Left hindlimb (tissue), 1 donor: ENCODE results near the gene RXFP2.

ENCODE experiments used
- DNase-seq: peaks from one replicate; pipeline ENCODE4 v3.0.0-alpha.2; 2018

The RXFP2 gene

GRCh38 chr13:31827707-31828106 lies 88.4 kb downstream of the RXFP2 start:
- no peak for DNase-seq

GRCh38 chr13:31835932-31836331 lies 96.6 kb downstream of the RXFP2 start:
- no peak for DNase-seq

GRCh38 chr13:31843044-31843443 lies 103.7 kb downstream of the RXFP2 start:
- no peak for DNase-seq

DNA sequence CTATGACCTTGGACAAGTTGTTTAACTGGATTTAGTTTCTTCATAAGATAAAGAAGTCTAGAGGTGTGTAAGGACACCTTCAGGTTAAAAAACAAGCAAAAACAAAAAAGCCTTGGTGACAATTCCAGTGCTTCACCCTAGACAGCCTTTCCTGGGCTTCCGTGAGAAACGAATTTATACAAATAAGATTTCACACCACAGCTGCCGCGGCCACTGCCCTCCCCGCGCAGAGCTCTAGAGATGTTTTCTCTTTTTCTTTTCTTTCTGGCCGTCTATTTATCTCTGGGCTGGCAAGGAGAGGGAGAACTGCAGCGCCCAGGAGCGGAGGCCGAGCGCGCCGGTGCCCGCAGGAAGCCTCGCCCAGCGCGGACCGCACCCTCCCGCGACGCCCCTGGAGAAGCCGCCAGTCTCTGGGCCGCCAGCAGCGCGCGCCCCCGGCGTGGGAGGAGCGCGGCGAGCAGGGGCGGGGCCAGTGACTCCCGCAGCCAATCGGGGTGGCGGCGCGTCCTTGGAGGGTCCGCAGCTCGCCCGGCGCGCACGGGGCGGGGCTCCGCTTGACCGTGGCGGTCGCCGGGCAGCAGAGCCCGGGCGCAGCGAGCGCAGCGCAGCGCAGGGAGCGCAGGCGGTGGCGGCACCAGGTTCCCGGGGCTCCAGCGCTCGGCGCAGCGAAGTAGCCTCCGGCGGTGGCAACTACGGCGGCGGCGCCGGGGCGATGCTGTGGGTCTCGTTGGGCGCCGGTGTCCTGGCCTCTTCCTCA lies 107.0 kb downstream of the RXFP2 start:
- DNase-seq: peak; percentile 90

DNA sequence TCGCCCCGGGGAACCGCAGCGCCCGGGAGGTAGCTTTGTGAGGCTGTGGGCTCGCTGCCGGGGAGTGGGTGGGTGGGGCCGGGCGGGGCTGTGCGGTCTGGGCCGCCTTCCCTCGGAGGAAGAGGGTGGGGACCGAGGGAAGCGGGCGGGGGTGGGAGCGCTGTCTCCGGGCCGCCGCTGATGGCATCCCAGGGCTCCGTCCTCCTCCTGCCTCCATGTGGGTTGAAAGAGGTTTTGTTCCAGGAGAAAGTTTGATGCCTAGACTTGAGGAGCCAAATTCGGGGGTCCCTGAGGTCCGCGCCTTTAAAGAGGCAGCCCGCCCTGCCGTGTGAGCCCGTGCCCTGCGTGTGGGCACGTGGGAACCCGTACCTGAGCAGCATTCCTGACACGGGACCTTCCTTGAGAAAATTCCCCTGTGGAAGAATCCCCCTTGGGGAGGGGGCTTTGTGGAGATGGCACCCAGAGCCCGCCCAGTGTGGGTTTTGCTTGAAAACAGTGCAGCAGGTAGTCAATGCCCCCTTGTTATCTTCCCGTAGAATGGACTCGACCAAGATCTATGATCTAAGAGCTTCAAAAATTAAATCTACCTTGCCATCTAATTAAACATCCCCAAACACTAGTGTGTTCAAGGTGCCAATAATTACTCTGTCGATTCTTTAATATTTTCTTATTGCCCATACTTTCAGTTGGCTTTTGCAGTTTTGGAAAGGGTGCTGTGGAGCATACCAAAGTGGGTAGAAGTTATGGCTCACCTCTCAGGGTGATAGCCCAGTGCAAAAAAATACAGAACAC lies 107.8 kb downstream of the RXFP2 start:
- DNase-seq: no peak

- no peak for DNase-seq
These were observed 109.3 kb downstream of the RXFP2 start for GRCh38 chr13:31848621-31849020.

- DNase-seq: no peak
These were observed 109.9 kb downstream of the RXFP2 start for GRCh38 chr13:31849206-31849605.

GRCh38 chr13:31850041-31850555 lies 110.8 kb downstream of the RXFP2 start:
- no peak for DNase-seq

DNA sequence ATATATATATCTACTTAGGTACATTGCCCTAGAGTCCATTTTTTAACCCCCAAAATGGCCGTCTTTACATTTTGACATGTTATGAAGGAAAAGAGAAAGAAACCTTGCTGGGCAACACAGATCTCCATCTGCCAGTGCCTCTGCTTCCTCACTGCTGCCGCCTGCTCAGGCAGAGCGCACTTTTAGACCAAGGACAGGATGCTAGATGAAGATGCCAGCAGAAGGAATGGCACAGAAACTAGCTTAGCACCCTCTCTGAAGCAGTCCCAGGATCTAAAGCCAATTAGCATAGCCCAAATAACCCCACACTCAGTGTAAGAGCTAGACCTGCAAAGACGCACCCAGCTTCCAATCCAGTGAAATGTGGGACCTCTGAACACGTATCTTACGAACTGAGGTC lies 111.9 kb downstream of the RXFP2 start:
- no peak for DNase-seq
